NCI-H748 treated with DMSO at 0.1 percent for 48 hours (cell line): ENCODE measurements around the gene SERPINA4.
"Not testable (repeated sequence)": the region's sequence is repeated elsewhere in the genome, so short reads cannot be mapped to it uniquely, and the experiment has no call there.

Experiments
- DNase-seq: peaks from one replicate; lab custom pipeline; 2025; lab: John Stamatoyannopoulos, UW

Gene SERPINA4

GRCh38 chr14:94592457-94592856, 31.2 kb downstream of the SERPINA4 start:
- DNase-seq = no peak

DNA sequence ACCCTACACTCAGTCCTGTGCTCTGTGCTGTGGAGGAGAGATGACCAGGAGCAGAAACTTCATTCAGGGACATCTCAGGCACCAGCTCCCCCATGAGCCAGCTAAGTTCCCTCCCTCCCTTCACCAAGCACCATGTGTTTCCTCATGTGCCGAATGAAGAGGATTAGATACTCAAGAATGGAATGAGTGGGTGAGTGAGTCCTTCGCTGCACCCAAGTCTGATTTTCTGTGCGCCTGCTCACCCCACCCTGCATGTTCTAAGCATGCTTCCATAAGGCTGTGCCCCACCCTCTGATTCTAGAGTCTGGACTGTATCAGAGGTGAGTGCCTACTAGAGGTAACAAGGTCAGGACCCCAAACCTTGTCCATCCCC, 32.1 kb downstream of the SERPINA4 start:
- no peak for DNase-seq

DNA sequence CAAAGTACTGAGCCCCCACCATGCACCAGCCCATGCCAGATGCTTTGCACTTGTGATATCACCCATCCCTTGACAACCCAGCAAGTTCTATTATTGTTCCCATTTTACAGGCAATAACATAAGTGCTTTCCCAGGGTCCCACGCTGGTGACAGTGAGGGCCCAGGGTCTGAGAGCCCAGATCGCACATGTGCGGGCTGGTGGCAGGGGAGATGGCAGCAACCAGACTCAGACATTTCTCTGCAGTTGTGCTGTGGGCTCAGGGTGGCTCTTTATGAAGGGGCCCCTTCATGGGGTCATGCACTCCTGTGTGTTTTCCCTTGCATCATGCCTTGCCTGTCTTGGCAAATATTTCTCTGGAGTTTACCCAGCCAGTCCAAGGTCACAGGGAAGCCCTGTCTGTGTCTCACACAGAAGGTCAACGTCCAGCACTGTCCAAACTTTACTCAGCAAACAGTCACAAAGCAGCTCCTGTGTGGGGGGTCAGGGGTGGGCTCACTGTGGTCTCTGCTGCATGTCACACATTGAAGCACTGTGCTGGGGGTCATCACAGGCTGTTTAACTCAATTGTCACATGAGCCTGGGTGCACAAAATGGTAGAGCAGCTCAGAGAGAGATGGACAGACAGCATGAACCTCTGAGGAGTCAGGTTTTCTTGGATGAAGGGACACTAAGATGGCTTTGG, 32.6 kb downstream of the SERPINA4 start:
- DNase-seq = no peak

- DNase-seq = no peak
Measured at GRCh38 chr14:94594441-94594840, 33.2 kb downstream of the SERPINA4 start.

GRCh38 chr14:94595912-94596311, 34.7 kb downstream of the SERPINA4 start:
- no peak for DNase-seq

- DNase-seq = no peak
Measured at GRCh38 chr14:94596361-94596760, 35.1 kb downstream of the SERPINA4 start.

GRCh38 chr14:94597788-94598187, 36.5 kb downstream of the SERPINA4 start:
- DNase-seq = no peak

DNA sequence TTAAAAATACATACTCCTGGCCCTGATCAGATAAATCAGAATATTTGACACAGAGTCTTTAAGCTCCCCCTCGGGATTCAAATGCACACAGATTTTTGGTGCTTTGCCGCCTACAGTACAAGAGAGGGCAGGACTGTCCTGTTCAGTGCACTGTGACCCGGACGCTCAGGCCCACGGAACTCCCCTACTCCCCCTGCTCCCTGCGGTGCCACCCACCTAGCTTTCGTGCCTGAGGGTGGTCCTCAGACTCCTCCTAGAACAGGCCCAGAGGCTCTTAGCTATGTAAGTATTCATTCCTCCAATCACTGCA, 37.2 kb downstream of the SERPINA4 start:
- DNase-seq = no peak

GRCh38 chr14:94598816-94599655, 37.8 kb downstream of the SERPINA4 start:
- DNase-seq = no peak

- DNase-seq = no peak
Measured at GRCh38 chr14:94599656-94600004, 38.4 kb downstream of the SERPINA4 start.

GRCh38 chr14:94600148-94600545, 38.9 kb downstream of the SERPINA4 start:
- no peak for DNase-seq

DNA sequence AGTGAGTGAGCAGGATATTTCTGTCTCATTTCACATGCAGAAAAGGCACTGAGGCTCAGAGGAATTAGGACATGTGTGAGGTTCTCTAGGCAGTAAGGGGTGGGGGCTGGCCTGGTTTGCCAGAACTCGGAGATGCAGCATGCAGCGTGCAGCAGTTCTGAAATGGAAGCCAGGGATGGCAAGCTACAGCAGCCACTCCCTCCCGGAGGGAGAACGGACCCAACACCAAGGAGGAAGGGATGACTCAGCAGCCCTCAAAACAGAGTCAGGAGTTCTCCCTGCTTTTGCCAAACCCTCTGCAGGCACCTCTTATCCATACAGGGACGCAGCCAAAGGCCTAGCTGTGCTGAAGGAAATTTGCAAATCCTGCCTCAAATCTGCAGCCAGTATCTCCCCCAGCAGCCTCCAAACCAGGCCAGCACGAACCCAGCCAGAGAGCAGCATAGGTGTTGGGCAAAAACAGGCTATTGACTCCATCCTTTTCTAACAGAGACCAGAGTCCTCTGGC, 40.7 kb downstream of the SERPINA4 start:
- no peak for DNase-seq

DNA sequence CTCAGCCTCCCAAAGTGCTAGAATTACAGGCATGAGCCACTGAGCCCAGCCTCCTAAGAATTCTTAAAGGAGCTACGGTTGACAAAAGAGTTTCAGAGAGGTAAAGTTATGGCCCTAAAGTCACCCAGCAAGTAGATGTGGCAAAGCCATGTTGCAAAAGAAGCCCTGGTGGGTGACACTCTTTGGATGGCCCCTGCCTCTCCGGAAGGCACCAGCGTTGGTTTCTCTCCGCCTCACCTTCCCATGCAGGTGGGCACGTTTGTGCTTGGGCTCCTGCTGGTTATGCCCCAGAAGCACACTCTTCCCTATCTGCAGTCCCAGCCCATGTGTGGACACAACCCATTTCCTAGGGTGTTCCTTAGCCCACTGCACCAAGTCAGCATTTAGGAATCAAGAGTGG, 41.5 kb downstream of the SERPINA4 start:
- no peak for DNase-seq

- DNase-seq = no peak
Measured at GRCh38 chr14:94605361-94605760, 44.1 kb downstream of the SERPINA4 start.

GRCh38 chr14:94608966-94609365, 47.7 kb downstream of the SERPINA4 start:
- not testable (repeated sequence) for DNase-seq

GRCh38 chr14:94611179-94611578, 49.9 kb downstream of the SERPINA4 start:
- no peak for DNase-seq

- DNase-seq = no peak
Measured at GRCh38 chr14:94612174-94612573, 50.9 kb downstream of the SERPINA4 start, which contains the start of gene SERPINA3. Gene SERPINA3, plus strand, starts transcription at chr14:94612391. Its CDS starts 2,051 bp downstream, at chr14:94614442.

DNA sequence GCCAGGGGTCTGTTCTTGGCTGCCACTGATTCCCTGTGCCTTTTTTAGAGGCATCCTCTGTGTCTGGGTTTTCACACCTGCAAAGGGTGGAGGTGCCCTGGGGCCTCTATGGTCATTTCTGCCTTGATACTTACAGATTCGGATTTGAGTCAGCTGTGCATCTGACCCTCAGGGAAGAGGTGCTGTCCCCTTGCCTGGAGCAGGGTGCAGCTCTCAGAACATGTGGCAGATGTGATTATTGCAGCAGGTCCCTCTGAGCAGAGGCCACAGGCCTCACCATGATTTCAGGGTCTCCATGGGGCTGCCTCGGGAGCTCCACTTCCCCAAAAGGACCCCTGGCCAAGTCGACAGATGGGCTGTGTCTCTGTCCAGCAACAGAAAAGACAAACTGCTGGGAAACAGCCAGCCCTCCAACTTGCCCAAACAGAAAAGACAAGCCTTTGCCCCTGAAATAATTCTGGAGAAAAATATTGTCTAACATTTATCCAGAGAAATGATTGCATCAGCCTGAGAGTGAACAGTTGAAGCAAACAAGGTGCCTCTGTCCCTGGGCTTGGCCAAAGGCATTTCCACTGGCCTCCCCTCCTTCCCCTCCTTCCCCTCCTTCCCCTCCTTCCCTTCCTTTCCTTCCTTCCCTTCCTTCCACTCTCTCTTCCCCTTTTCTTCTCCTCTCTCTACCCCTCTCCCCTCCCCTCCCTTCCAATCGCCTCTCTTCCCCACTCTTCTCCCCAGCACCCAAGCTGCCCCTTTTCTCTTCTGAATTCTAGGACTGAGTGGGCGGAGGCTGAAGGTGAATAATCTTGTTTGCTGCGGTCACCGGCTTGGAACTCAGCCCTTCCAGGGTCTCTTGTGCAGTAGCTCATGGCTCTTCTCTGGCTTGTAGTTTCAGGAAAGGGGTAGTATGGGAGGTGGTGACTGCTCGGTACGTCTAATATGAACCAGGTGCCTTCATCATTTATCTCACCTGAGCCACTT, 51.6 kb downstream of the SERPINA4 start:
- DNase-seq = no peak

GRCh38 chr14:94613720-94614644, 52.7 kb downstream of the SERPINA4 start:
- no peak for DNase-seq

DNA sequence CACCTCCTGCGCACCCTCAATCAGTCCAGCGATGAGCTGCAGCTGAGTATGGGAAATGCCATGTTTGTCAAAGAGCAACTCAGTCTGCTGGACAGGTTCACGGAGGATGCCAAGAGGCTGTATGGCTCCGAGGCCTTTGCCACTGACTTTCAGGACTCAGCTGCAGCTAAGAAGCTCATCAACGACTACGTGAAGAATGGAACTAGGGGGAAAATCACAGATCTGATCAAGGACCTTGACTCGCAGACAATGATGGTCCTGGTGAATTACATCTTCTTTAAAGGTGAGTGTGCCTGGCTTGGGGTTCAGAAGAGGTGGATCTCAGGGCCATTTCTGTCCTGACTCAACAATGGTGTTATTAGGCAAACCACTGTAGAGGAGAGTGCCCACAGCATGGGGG, 53.6 kb downstream of the SERPINA4 start:
- DNase-seq = no peak

DNA sequence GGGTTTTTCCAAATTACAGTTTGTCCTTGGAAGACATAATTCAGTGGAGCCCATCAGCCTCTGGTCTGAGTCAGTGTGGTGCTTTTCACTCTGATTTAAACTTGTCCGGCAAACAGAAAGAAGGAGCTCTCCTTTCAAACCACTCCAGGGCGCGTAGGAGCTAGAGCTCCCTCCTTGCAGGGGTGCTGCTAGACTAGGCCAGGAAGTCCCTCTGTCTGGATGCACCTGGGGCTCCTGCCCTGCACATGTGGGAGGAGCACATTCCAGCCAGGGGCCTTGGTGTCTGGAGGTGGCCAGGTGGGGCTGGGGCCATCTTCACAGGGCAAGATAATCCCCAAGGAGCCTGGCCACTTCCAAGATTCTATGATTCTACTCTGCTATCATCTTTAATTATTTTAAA, 54.0 kb downstream of the SERPINA4 start:
- no peak for DNase-seq
